Hepatocyte (in vitro differentiated cells): ENCODE data around the gene ZCCHC7. TPM values are rescaled to one million over a fixed set of nuclear protein-coding genes. Genes with fewer than 3 reads are reported as not detected.

Experiments used
- DNase-seq: peaks from one replicate; pipeline ENCODE4 v3.0.0-alpha.2; 2016; ENCODE audit warnings: low spot score
- H2AFZ ChIP-seq: fragments of 200-600 bp; sonication (generic); 2 replicates; pipeline ENCODE4 v1.6.0; 2016; ENCODE audit warnings: antibody characterized with exemption, mild to moderate bottlenecking
- H3K27ac ChIP-seq: fragments of 200-600 bp; sonication (generic); 2 replicates; pipeline ENCODE4 v1.5.1; 2016; ENCODE audit warnings: mild to moderate bottlenecking
- H3K27me3 ChIP-seq: fragments of 200-600 bp; sonication (generic); 2 replicates; pipeline ENCODE4 v1.6.1; 2016
- H3K36me3 ChIP-seq: fragments of 200-600 bp; sonication (generic); replicated peaks from 2 replicates; pipeline ENCODE4 v1.5.1; 2016; ENCODE audit warnings: low read depth; ENCODE audit not compliant: insufficient read depth
- H3K4me1 ChIP-seq: fragments of 200-600 bp; sonication (generic); 2 replicates; pipeline ENCODE4 v1.5.1; 2016; ENCODE audit warnings: mild to moderate bottlenecking, moderate library complexity; ENCODE audit not compliant: insufficient read depth
- H3K4me2 ChIP-seq: fragments of 200-600 bp; sonication (generic); 2 replicates; pipeline ENCODE4 v1.6.0; 2016
- H3K4me3 ChIP-seq: fragments of 200-600 bp; sonication (generic); 2 replicates; pipeline ENCODE4 v1.5.1; 2016; ENCODE audit warnings: mild to moderate bottlenecking
- H3K79me2 ChIP-seq: fragments of 200-600 bp; sonication (generic); 2 replicates; pipeline ENCODE4 v1.6.0; 2017; ENCODE audit warnings: mild to moderate bottlenecking
- H3K9me2 ChIP-seq: fragments of 200-600 bp; sonication (generic); replicated peaks from 2 replicates; pipeline ENCODE4 v1.6.0; 2017; ENCODE audit warnings: mild to moderate bottlenecking; ENCODE audit not compliant: insufficient read depth
- H3K9me3 ChIP-seq: fragments of 200-600 bp; sonication (generic); 2 replicates; pipeline ENCODE4 v1.5.1; 2016; ENCODE audit warnings: low read depth, mild to moderate bottlenecking
- H4K20me1 ChIP-seq: fragments of 200-600 bp; sonication (generic); 2 replicates; pipeline ENCODE4 v1.6.0; 2016; ENCODE audit warnings: mild to moderate bottlenecking; ENCODE audit not compliant: insufficient read depth, poor library complexity, severe bottlenecking
- CTCF ChIP-seq: fragments of 200-600 bp; sonication (generic); IDR thresholded peaks from 2 replicates; pipeline ENCODE4 v1.5.1; 2016; ENCODE audit warnings: antibody characterized with exemption, mild to moderate bottlenecking; ENCODE audit not compliant: poor library complexity
- EZH2 ChIP-seq: fragments of 200-600 bp; sonication (generic); IDR thresholded peaks from 2 replicates; pipeline ENCODE4 v1.6.1; 2016; ENCODE audit warnings: antibody characterized with exemption, mild to moderate bottlenecking, borderline replicate concordance
- EZH2phosphoT487 ChIP-seq: fragments of 200-600 bp; sonication (generic); IDR thresholded peaks from one replicate; pipeline ENCODE4 v1.6.1; 2018; ENCODE audit warnings: antibody characterized with exemption, mild to moderate bottlenecking, low read depth, moderate library complexity; ENCODE audit not compliant: unreplicated experiment, severe bottlenecking
- WGBS: methylation state at CpG from one replicate; pipeline ENCODE4 v1.1.6; 2016; ENCODE audit warnings: low lambda C conversion rate; ENCODE audit errors: missing lambda C conversion rate; 5-methylcytosine and 5-hydroxymethylcytosine counted together
- polyA plus RNA-seq: library from polyadenylated mRNA; unstranded; fragments of >200 nt; fragmentation: Nextera tagmentation; extraction: Ambion mirVana; gene quantifications from 2 replicates; pipeline ENCODE4 v1.2.1, GENCODE V29; 2016
- small RNA-seq: library from RNA; depleted of rRNA; stranded (forward); fragments of <200 nt; gene quantifications from one replicate; pipeline ENCODE3, GENCODE V24; 2014
- total RNA-seq: library from RNA; depleted of rRNA; stranded (reverse); fragments of >200 nt; gene quantifications from 2 replicates; pipeline ENCODE4 v1.2.3, GENCODE V29; 2014

ZCCHC7 gene
- total and polyA plus RNA-seq, 2 experiments from 2014 or later = 12.3 to 14.6 TPM

- no peak overlapping the region for H3K4me2 ChIP-seq
- H2AFZ ChIP-seq = no peak overlapping the region
- no peaks in the 10 kb centered on the region for H3K9me3 ChIP-seq
- WGBS = 93% methylated on average over 11 of the region's 11 CpGs
- TF ChIP-seq EZH2phosphoT487 (no peak), CTCF (no peak), EZH2 (no peak)
- H4K20me1 ChIP-seq = no peaks in the 10 kb centered on the region
- H3K36me3 ChIP-seq = no peaks in the 10 kb centered on the region
- no peaks in the 10 kb centered on the region for H3K27me3 ChIP-seq
- H3K9me2 ChIP-seq = no peaks in the 10 kb centered on the region
- DNase-seq = no peak
- H3K4me3 ChIP-seq = no peak overlapping the region
- peaks cover 6% of the 10 kb centered on the region for H3K4me1 ChIP-seq
- no peak overlapping the region for H3K27ac ChIP-seq
- no peaks in the 10 kb centered on the region for H3K79me2 ChIP-seq
Observed at GRCh38 chr9:37406603-37407401, 286.4 kb downstream of the ZCCHC7 start.

- peak; percentile 30 for TF ChIP-seq CTCF
- TF ChIP-seq EZH2phosphoT487 = no peak
- TF ChIP-seq EZH2 = no peak
- no peak overlapping the region for H2AFZ ChIP-seq
- no peak overlapping the region for H3K27ac ChIP-seq
- no peaks in the 10 kb centered on the region for H4K20me1 ChIP-seq
- H3K4me3 ChIP-seq = no peak overlapping the region
- 64% methylated on average over 2 of the region's 2 CpGs for WGBS
- no peak for DNase-seq
- no peaks in the 10 kb centered on the region for H3K36me3 ChIP-seq
- H3K79me2 ChIP-seq = no peaks in the 10 kb centered on the region
- H3K4me1 ChIP-seq = peaks cover 6% of the 10 kb centered on the region
- no peaks in the 10 kb centered on the region for H3K27me3 ChIP-seq
- no peaks in the 10 kb centered on the region for H3K9me3 ChIP-seq
- no peaks in the 10 kb centered on the region for H3K9me2 ChIP-seq
- H3K4me2 ChIP-seq = no peak overlapping the region
Observed at GRCh38 chr9:37407468-37407867, 287.1 kb downstream of the ZCCHC7 start.

Small RNA genes within 50 kb of the gene (small RNA-seq; reads per million reads assigned to genes)
- gene AL512604.1 (not detected), gene RF00019 (not detected), gene RNU6-677P (not detected)

Other genes starting within 250 kb of the ZCCHC7 start
- gene PAX5, start 86.3 kb upstream of the ZCCHC7 start, total RNA-seq = not detected in 2 replicates
- not detected in 2 replicates for gene PAX5, start 86.3 kb upstream of the ZCCHC7 start, polyA plus RNA-seq